Fibroblast of lung (primary cell): ENCODE measurements around the gene PSME4. TPM values are rescaled to one million over a fixed set of nuclear protein-coding genes. Genes with fewer than 3 reads are reported as not detected.
A peak's percentile ranks its signal among the peaks of the same experiment; 100 is the strongest.

ENCODE experiments used
- DNase-seq, 2 donors: peaks; one replicate each; pipeline versions ENCODE4 v3.0.0 to v3.0.0-alpha.2; 2010; ENCODE audit warnings: low read depth in 2 of 2
- H2AFZ ChIP-seq: 2 replicates; pipeline ENCODE4 v1.5.1; 2012; ENCODE audit warnings: low read length, control low read depth, inconsistent platforms
- H3K27ac ChIP-seq: 2 replicates; pipeline ENCODE4 v1.5.1; 2011; ENCODE audit warnings: low read length, control low read depth; ENCODE audit not compliant: insufficient read depth
- H3K27me3 ChIP-seq: 2 replicates; pipeline ENCODE4 v1.5.1; 2011; ENCODE audit warnings: mild to moderate bottlenecking, low read length; ENCODE audit not compliant: control insufficient read depth, insufficient read depth
- H3K36me3 ChIP-seq: 2 replicates; pipeline ENCODE4 v1.5.1; 2011; ENCODE audit warnings: low read length; ENCODE audit not compliant: control insufficient read depth, insufficient read depth
- H3K4me1 ChIP-seq: 2 replicates; pipeline ENCODE4 v1.5.1; 2011; ENCODE audit warnings: low read length; ENCODE audit not compliant: control insufficient read depth, insufficient read depth; ENCODE audit errors: extremely low read depth
- H3K4me2 ChIP-seq: 2 replicates; pipeline ENCODE4 v1.5.1; 2011; ENCODE audit warnings: low read length, control low read depth; ENCODE audit not compliant: insufficient read depth; ENCODE audit errors: extremely low read depth
- H3K4me3 ChIP-seq, 4 experiments: fragments of 200-600 bp in 1 of 4; sonication (generic) in 1 of 4; replicated peaks in 1 of 4; 2 replicates each; pipeline ENCODE4 v1.5.1; 2011 to 2016; ENCODE audit warnings: low read length in 4 of 4, low read depth in 3 of 4, mild to moderate bottlenecking in 3 of 4, control low read depth in 2 of 4, inconsistent platforms in 1 of 4, mixed read lengths in 1 of 4; ENCODE audit not compliant: insufficient read depth in 1 of 4; ENCODE audit errors: control extremely low read depth in 1 of 4
- H3K79me2 ChIP-seq: 2 replicates; pipeline ENCODE4 v1.5.1; 2012; ENCODE audit warnings: mild to moderate bottlenecking, low read length, inconsistent platforms; ENCODE audit not compliant: control insufficient read depth, insufficient read depth
- H3K9ac ChIP-seq: 2 replicates; pipeline ENCODE4 v1.5.1; 2011; ENCODE audit warnings: mild to moderate bottlenecking, low read length, control low read depth; ENCODE audit not compliant: insufficient read depth
- H3K9me3 ChIP-seq: 2 replicates; pipeline ENCODE4 v1.5.1; 2012; ENCODE audit warnings: low read depth, low read length; ENCODE audit not compliant: control insufficient read depth, insufficient read depth
- H4K20me1 ChIP-seq: 2 replicates; pipeline ENCODE4 v1.5.1; 2011; ENCODE audit warnings: low read length; ENCODE audit not compliant: control insufficient read depth, insufficient read depth; ENCODE audit errors: extremely low read depth
- CTCF ChIP-seq, 2 donors: IDR thresholded peaks in 1 of 2; conservative IDR thresholded peaks in 1 of 2; 1 replicate in 1 of 2; 2 replicates in 1 of 2; pipeline ENCODE4 v1.5.1; 2011 to 2012; ENCODE audit warnings: low read length in 2 of 2, control low read depth in 1 of 2, inconsistent platforms in 1 of 2, low read depth in 1 of 2, mild to moderate bottlenecking in 1 of 2
- EZH2 ChIP-seq: IDR thresholded peaks from 2 replicates; pipeline ENCODE4 v1.5.1; 2012; ENCODE audit warnings: low read length, control low read depth, mild to moderate bottlenecking; ENCODE audit errors: missing control alignments
- polyA plus RNA-seq, 2 donors: library from polyadenylated mRNA; depleted of rRNA in 1 of 2; stranded (reverse) in 1 of 2; unstranded in 1 of 2; fragments of >200 nt; gene quantifications; 2 replicates each; pipeline ENCODE4 v1.2.1, GENCODE V29; 2011 to 2012; ENCODE audit warnings: missing spikeins in 1 of 2
- total RNA-seq: library from RNA; depleted of rRNA; stranded (reverse); fragments of >200 nt; gene quantifications from 2 replicates; pipeline ENCODE4 v1.2.1, GENCODE V29; 2014

PSME4 gene
- total and polyA plus RNA-seq, 2 donors (not counting 1 experiment from before 2014, with no cell fraction given), result 26.8 to 34.6 TPM

DNA sequence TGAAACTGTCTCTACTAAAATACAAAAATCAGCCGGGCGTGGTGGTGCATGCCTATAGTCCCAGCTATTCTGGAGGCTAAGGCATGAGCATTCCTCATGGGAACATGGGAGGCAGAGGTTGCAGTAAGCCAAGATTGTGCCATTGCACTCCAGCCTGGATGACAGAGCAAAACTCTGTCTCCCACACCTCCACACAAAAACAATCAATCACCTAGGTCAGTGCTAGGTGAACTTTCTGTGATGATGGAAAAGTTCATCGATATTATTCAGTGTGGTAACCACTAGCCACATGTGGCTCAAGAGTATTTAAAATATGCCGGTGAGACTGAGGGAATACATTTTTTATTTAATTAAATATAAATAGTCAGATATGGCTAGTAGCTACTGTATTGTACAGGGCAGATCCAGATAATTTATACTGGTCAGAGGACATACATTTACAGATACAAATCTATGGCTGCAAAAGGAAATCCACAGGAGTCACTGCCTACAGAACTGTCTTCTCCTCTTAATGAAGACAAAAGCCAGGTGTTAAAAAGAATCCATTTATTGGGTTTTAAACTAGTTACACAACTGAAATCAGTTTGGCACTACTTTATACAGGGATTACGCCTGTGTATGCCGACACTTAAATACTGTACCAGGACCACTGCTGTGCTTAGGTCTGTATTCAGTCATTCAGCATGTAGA is 107.1 kb downstream of the PSME4 start:
- Histone ChIP-seq H4K20me1 (no peaks in the 10 kb centered on the region), H2AFZ (no peak overlapping the region), H3K9me3 (no peaks in the 10 kb centered on the region), H3K4me2 (no peak overlapping the region), H3K4me1 (peaks cover 2% of the 10 kb centered on the region), H3K79me2 (no peaks in the 10 kb centered on the region), H3K4me3 (no peak overlapping the region), H3K9ac (no peak overlapping the region), H3K36me3 (peaks cover 2% of the 10 kb centered on the region), H3K27ac (no peak overlapping the region), H3K27me3 (no peaks in the 10 kb centered on the region)
- DNase-seq, result peak in 1 of 2 donors; percentile 32
- TF ChIP-seq CTCF (conservative IDR thresholded peaks at IDR 0.05 in 1 of 2, IDR thresholded peaks at IDR 0.05 in 1 of 2; ENCODE audit: low read depth in 1 of 2, low read length in 2 of 2) (no peak), EZH2 (no peak)

- Histone ChIP-seq H3K9ac (no peak overlapping the region), H3K27ac (no peak overlapping the region), H3K27me3 (no peaks in the 10 kb centered on the region), H3K9me3 (no peaks in the 10 kb centered on the region), H3K36me3 (peaks cover 2% of the 10 kb centered on the region), H3K4me2 (no peak overlapping the region), H3K79me2 (no peaks in the 10 kb centered on the region), H3K4me1 (peaks cover 2% of the 10 kb centered on the region), H2AFZ (no peak overlapping the region), H3K4me3 (no peak overlapping the region), H4K20me1 (no peaks in the 10 kb centered on the region)
- TF ChIP-seq CTCF (conservative IDR thresholded peaks at IDR 0.05 in 1 of 2, IDR thresholded peaks at IDR 0.05 in 1 of 2; ENCODE audit: low read depth in 1 of 2, low read length in 2 of 2) (no peak), EZH2 (no peak)
- no peak for DNase-seq
Observed at GRCh38 chr2:53861824-53862223, 109.0 kb downstream of the PSME4 start.

- Histone ChIP-seq H2AFZ (no peak within 1 kb of the TSS), H4K20me1 (no peaks in the 10 kb centered on the region), H3K4me1 (peaks cover 2% of the 10 kb centered on the region), H3K36me3 (no peaks in the 10 kb centered on the region), H3K9ac (peak within 1 kb of the TSS; percentile 58), H3K4me2 (peak within 1 kb of the TSS; percentile 88), H3K27me3 (no peaks in the 10 kb centered on the region), H3K9me3 (no peaks in the 10 kb centered on the region), H3K27ac (no peak within 1 kb of the TSS), H3K4me3 (peak within 1 kb of the TSS; percentile 35 to 54 (median 48)), H3K79me2 (no peaks in the 10 kb centered on the region)
- no peak for TF ChIP-seq CTCF (conservative IDR thresholded peaks at IDR 0.05 in 1 of 2, IDR thresholded peaks at IDR 0.05 in 1 of 2; ENCODE audit: low read depth in 1 of 2, low read length in 2 of 2)
- no peak for TF ChIP-seq EZH2
- peak; percentile 21 to 48 for DNase-seq
Observed at GRCh38 chr2:53859206-53860181, 111.3 kb downstream of the PSME4 start, which contains the start of gene GPR75. TSS of gene GPR75 (minus strand) at chr2:53859967. CDS start at chr2:53854756, 5,211 bp downstream.
